Jurkat, Clone E6-1 (cell line): ENCODE results near the gene DNAH17. TPM values are rescaled to one million over a fixed set of nuclear protein-coding genes. Genes with fewer than 3 reads are reported as not detected.

Experiments
- DNase-seq: peaks from one replicate; pipeline ENCODE4 v3.0.0-alpha.2; 2011; ENCODE audit warnings: low read depth, low spot score
- H3K4me3 ChIP-seq: 2 replicates; pipeline ENCODE4 v1.5.1; 2011; ENCODE audit warnings: mild to moderate bottlenecking, low read length, control low read depth, moderate library complexity
- polyA plus RNA-seq: library from polyadenylated mRNA; unstranded; fragments of >200 nt; gene quantifications from one replicate; pipeline ENCODE4 v1.2.1, GENCODE V29; 2012; ENCODE audit warnings: missing spikeins; ENCODE audit not compliant: insufficient read length, insufficient read depth

The DNAH17 gene
- polyA plus RNA-seq = 1.2 TPM

GRCh38 chr17:78577296-78577695 lies at the start of gene DNAH17:
DNAH17 (minus strand) TSS chr17:78577396; CDS start chr17:78575057, 2,339 bp downstream.
- no peak within 1 kb of the TSS for H3K4me3 ChIP-seq
- DNase-seq = no peak

- no peak for DNase-seq
- H3K4me3 ChIP-seq = no peak overlapping the region
Observed at GRCh38 chr17:78624324-78625151, 47.3 kb upstream of the DNAH17 start.

- no peak for DNase-seq
- H3K4me3 ChIP-seq = no peak overlapping the region
Observed at GRCh38 chr17:78623541-78623940, 46.3 kb upstream of the DNAH17 start.

GRCh38 chr17:78622491-78623265 lies 45.5 kb upstream of the DNAH17 start:
- DNase-seq = no peak
- no peak overlapping the region for H3K4me3 ChIP-seq

- DNase-seq = no peak
- no peak overlapping the region for H3K4me3 ChIP-seq
Observed at GRCh38 chr17:78621720-78622490, 44.7 kb upstream of the DNAH17 start.

- no peak for DNase-seq
- no peak overlapping the region for H3K4me3 ChIP-seq
Observed at GRCh38 chr17:78620099-78620498, 42.9 kb upstream of the DNAH17 start.

- H3K4me3 ChIP-seq = no peak overlapping the region
- DNase-seq = no peak
Observed at GRCh38 chr17:78619334-78619733, 42.1 kb upstream of the DNAH17 start.

- no peak for DNase-seq
- H3K4me3 ChIP-seq = no peak overlapping the region
Observed at GRCh38 chr17:78618264-78619066, 41.3 kb upstream of the DNAH17 start.

GRCh38 chr17:78617511-78618061 lies 40.4 kb upstream of the DNAH17 start:
- DNase-seq = no peak
- no peak overlapping the region for H3K4me3 ChIP-seq

GRCh38 chr17:78616946-78617345 lies 39.8 kb upstream of the DNAH17 start:
- no peak overlapping the region for H3K4me3 ChIP-seq
- no peak for DNase-seq

GRCh38 chr17:78615631-78616030 lies 38.4 kb upstream of the DNAH17 start:
- DNase-seq = no peak
- no peak overlapping the region for H3K4me3 ChIP-seq

- DNase-seq = no peak
- H3K4me3 ChIP-seq = no peak overlapping the region
Observed at GRCh38 chr17:78613416-78613815, 36.2 kb upstream of the DNAH17 start.

- H3K4me3 ChIP-seq = no peak overlapping the region
- DNase-seq = no peak
Observed at GRCh38 chr17:78611607-78612006, 34.4 kb upstream of the DNAH17 start.

GRCh38 chr17:78610951-78611511 lies 33.8 kb upstream of the DNAH17 start:
- DNase-seq = no peak
- H3K4me3 ChIP-seq = no peak overlapping the region

GRCh38 chr17:78609191-78609641 lies 32.0 kb upstream of the DNAH17 start:
- no peak overlapping the region for H3K4me3 ChIP-seq
- DNase-seq = no peak

- DNase-seq = no peak
- no peak overlapping the region for H3K4me3 ChIP-seq
Observed at GRCh38 chr17:78608804-78609186, 31.6 kb upstream of the DNAH17 start.

GRCh38 chr17:78608122-78608803 lies 31.1 kb upstream of the DNAH17 start:
- no peak for DNase-seq
- H3K4me3 ChIP-seq = no peak overlapping the region

GRCh38 chr17:78607038-78607437 lies 29.8 kb upstream of the DNAH17 start:
- no peak overlapping the region for H3K4me3 ChIP-seq
- no peak for DNase-seq
